Esophagus (tissue), 2 donors: ENCODE results near the gene DHH. TPM values are rescaled to one million over a fixed set of nuclear protein-coding genes. Genes with fewer than 3 reads are reported as not detected.

Experiments
- H3K27ac ChIP-seq, 2 donors: one replicate each; pipeline ENCODE4 v1.5.1; 2013; ENCODE audit warnings: low read depth in 2 of 2, mild to moderate bottlenecking in 2 of 2, inconsistent platforms in 1 of 2, low read length in 1 of 2, moderate library complexity in 1 of 2
- H3K27me3 ChIP-seq, 2 donors: one replicate each; pipeline ENCODE4 v1.6.1; 2013; ENCODE audit warnings: low read length in 2 of 2, control low read depth in 1 of 2, mild to moderate bottlenecking in 1 of 2; ENCODE audit not compliant: insufficient read depth in 2 of 2, control insufficient read depth in 1 of 2
- H3K36me3 ChIP-seq, 2 donors: one replicate each; pipeline ENCODE4 v1.6.1; 2013; ENCODE audit warnings: low read length in 1 of 2; ENCODE audit not compliant: control insufficient read depth in 2 of 2, insufficient read depth in 2 of 2
- H3K4me1 ChIP-seq, 2 donors: one replicate each; pipeline ENCODE4 v1.6.1; 2013; ENCODE audit warnings: low read length in 1 of 2; ENCODE audit not compliant: control insufficient read depth in 2 of 2, insufficient read depth in 2 of 2
- H3K4me3 ChIP-seq, 2 donors: one replicate each; pipeline ENCODE4 v1.5.1; 2013; ENCODE audit warnings: low read length in 2 of 2, mild to moderate bottlenecking in 2 of 2, low read depth in 1 of 2, moderate library complexity in 1 of 2
- H3K9me3 ChIP-seq, 2 donors: one replicate each; pipeline ENCODE4 v1.6.1; 2013; ENCODE audit warnings: mild to moderate bottlenecking in 2 of 2, low read depth in 1 of 2, low read length in 1 of 2, moderate library complexity in 1 of 2; ENCODE audit not compliant: control insufficient read depth in 2 of 2, insufficient read depth in 1 of 2
- WGBS, 2 donors: extraction: QIAGEN DNeasy Blood & Tissue Kit; methylation state at CpG; one replicate each; pipeline ENCODE4 v1.1.7; 2013; 5-methylcytosine and 5-hydroxymethylcytosine counted together
- polyA plus RNA-seq, 2 donors: library from polyadenylated mRNA; stranded (reverse); fragments of 200-250 nt; gene quantifications; one replicate each; pipeline ENCODE4 v1.2.3, GENCODE V29; 2013
- donor health status: healthy with polysubstance abuse.
- donor health status: Bipolar disorder and iron deficiency.

DHH gene
- polyA plus RNA-seq, 2 donors = 0.06 to 0.21 TPM

GRCh38 chr12:49109641-49110463, 15.3 kb upstream of the DHH start:
- Histone ChIP-seq H3K36me3 (peaks cover 0 to 12% of the 10 kb centered on the region in 2 donors), H3K27me3 (no peaks in the 10 kb centered on the region), H3K9me3 (no peaks in the 10 kb centered on the region), H3K4me1 (peaks cover 10 to 19% of the 10 kb centered on the region in 2 donors), H3K4me3 (peak overlapping the region; percentile 82 to 90), H3K27ac (peak overlapping the region; percentile 93 to 97)
- 4 to 6% methylated on average over 30 to 33 of the region's 33 CpGs for WGBS, 2 donors

DNA sequence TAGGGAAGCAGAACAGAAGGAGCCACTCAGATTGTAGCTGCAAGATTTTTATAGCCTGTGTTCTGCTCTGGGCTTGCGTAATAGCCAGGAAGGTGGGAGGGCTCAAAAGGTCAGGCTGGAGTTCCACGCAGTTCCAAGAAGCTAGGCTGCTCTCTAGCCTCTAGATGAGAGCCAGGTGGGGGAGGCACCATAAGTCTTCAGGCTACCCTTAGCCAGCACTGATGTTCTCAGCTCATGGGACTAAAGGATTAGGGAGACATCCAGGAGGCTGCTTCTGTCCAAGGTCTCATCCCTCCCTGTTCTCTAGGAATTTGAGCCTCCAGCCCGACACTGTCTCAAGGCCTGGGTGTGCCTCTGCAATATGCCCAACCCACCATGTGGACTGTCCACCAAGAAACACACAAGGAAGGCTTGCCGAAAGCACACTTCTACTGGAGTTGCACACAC, 14.4 kb upstream of the DHH start:
- Histone ChIP-seq H3K9me3 (no peaks in the 10 kb centered on the region), H3K36me3 (peaks cover 0 to 17% of the 10 kb centered on the region in 2 donors), H3K4me1 (peaks cover 10 to 23% of the 10 kb centered on the region in 2 donors), H3K27ac (peak overlapping the region; percentile 93 to 97), H3K4me3 (peak overlapping the region; percentile 3 to 82), H3K27me3 (no peaks in the 10 kb centered on the region)
- WGBS, 2 donors = 21 to 38% methylated on average over 4 of the region's 4 CpGs

DNA sequence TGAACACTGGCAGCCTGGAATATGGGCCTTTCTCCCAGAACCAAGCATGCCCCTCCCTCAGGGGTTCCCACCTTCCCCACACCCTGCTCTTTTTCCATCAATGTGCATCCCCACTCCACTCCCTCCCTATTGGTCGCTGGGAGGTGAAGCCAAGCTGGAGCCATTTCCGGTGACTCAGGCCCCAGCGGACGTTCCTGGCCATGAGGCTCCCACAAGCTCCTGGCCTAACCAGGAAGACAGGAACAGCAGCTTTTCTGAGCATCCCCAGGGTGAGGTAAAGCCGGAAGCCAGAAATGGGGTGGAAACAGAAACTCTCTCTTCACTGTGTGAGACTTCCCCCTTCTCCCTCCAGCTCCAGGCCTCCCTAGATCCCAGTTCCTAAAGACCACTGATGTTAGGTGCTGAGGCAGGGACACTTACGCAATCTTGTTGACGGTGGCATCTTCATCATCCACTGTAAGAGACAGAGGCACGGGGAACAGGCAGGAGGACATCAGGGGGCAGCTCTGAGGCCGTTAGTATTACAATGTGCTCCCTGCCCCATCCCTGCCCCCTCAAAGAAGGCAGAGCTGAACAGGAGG, 11.0 kb upstream of the DHH start:
- WGBS, 2 donors = 58 to 71% methylated on average over 9 of the region's 9 CpGs
- no peak overlapping the region for H3K4me3 ChIP-seq
- H3K4me1 ChIP-seq = peaks cover 10 to 23% of the 10 kb centered on the region in 2 donors
- peak overlapping the region; percentile 51 to 90 for H3K27ac ChIP-seq
- H3K27me3 ChIP-seq = no peaks in the 10 kb centered on the region
- peaks cover 19 to 42% of the 10 kb centered on the region in 2 donors for H3K36me3 ChIP-seq
- H3K9me3 ChIP-seq = peaks cover 0 to 2% of the 10 kb centered on the region in 2 donors

DNA sequence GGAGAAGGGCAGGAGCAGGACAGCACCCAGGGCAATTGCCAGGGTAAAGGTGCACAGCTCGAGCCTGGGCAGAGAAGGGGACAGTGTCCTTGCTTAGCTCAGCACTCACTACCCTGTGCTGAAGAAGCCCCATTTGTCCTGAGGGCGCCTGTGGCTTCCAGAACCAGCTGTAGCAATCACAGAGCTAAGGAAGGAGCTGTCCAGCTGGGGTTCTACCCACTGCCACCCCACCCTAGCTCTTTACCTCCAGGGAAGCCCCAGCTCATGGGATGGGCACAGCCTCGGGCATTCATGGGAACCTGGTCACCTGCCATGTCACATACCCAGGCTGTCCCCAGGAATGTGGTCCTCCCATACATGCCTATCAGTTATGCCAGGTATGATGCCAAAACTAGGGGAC, 10.2 kb upstream of the DHH start:
- H3K36me3 ChIP-seq = peaks cover 19 to 46% of the 10 kb centered on the region in 2 donors
- peaks cover 0 to 2% of the 10 kb centered on the region in 2 donors for H3K9me3 ChIP-seq
- H3K4me3 ChIP-seq = no peak overlapping the region
- peaks cover 10 to 23% of the 10 kb centered on the region in 2 donors for H3K4me1 ChIP-seq
- 67 to 75% methylated on average over 3 of the region's 3 CpGs for WGBS, 2 donors
- peak overlapping the region in 1 of 2 donors; percentile 90 for H3K27ac ChIP-seq
- no peaks in the 10 kb centered on the region for H3K27me3 ChIP-seq

- no peaks in the 10 kb centered on the region for H3K27me3 ChIP-seq
- peaks cover under 1 to 10% of the 10 kb centered on the region in 2 donors for H3K4me1 ChIP-seq
- H3K36me3 ChIP-seq = peaks cover 26 to 47% of the 10 kb centered on the region in 2 donors
- H3K9me3 ChIP-seq = peaks cover 0 to 2% of the 10 kb centered on the region in 2 donors
- WGBS, 2 donors = 84 to 94% methylated on average over 6 of the region's 6 CpGs
- H3K4me3 ChIP-seq = no peak overlapping the region
- no peak overlapping the region for H3K27ac ChIP-seq
Measured at GRCh38 chr12:49100380-49100779, 5.8 kb upstream of the DHH start.

DNA sequence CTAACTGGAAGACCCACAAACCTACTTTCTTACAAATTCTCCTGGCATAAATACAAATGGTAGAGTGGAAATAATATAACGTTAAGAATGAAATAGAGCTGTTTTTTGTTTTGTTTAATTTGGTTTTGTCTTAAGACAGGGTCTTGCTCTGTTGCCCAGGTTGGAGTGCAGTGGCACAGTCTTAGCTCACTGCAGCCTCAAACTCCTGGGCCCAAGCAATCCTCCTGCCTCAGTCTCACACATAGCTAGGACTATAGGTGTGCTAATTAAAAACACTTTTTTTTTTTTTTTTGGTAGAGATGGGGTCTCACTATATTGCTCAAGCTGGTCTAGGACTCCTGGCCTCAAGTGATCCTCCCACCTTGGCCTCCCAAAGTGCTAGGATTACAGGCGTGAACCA, 4.1 kb upstream of the DHH start:
- H3K27me3 ChIP-seq = peaks cover 0 to 11% of the 10 kb centered on the region in 2 donors
- peaks cover 0 to 2% of the 10 kb centered on the region in 2 donors for H3K9me3 ChIP-seq
- H3K27ac ChIP-seq = no peak overlapping the region
- H3K4me3 ChIP-seq = no peak overlapping the region
- H3K4me1 ChIP-seq = peaks cover 2 to 6% of the 10 kb centered on the region in 2 donors
- peaks cover 26 to 36% of the 10 kb centered on the region in 2 donors for H3K36me3 ChIP-seq
- 89 to 90% methylated on average over 2 of the region's 2 CpGs for WGBS, 2 donors

- 57 to 65% methylated on average over 4 of the region's 4 CpGs for WGBS, 2 donors
- Histone ChIP-seq H3K4me1 (peaks cover 2 to 6% of the 10 kb centered on the region in 2 donors), H3K27me3 (peaks cover 0 to 11% of the 10 kb centered on the region in 2 donors), H3K27ac (no peak overlapping the region), H3K9me3 (peaks cover 0 to 2% of the 10 kb centered on the region in 2 donors), H3K36me3 (peaks cover 25 to 31% of the 10 kb centered on the region in 2 donors), H3K4me3 (no peak overlapping the region)
Measured at GRCh38 chr12:49098035-49098451, 3.4 kb upstream of the DHH start.

GRCh38 chr12:49097381-49097780, 2.8 kb upstream of the DHH start:
- H3K27ac ChIP-seq = no peak overlapping the region
- no peak overlapping the region for H3K4me3 ChIP-seq
- WGBS, 2 donors = 84 to 85% methylated on average over 3 of the region's 3 CpGs

DNA sequence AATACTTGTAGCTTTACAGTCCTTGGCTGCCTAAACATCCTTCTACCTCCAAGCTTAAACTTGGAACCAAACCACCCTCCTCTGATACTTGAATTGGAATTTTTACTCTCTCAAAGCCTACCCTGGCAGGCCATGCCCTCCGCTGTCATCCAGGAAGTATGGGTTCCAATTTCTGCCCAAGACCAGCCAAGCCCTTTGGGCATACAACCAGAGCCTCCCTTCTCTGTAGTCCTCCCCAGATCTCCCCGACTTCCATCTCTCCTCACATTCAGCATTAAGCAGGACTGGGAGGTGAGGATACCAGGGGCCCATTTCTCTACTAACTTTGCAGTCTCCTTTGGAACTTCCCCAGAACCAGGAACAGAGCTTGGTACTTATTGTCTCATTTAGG, 369 bp upstream of the DHH start:
- Histone ChIP-seq H3K36me3 (peaks cover 7 to 8% of the 10 kb centered on the region in 2 donors), H3K4me3 (no peak overlapping the region), H3K27ac (no peak overlapping the region), H3K27me3 (peaks cover 9 to 23% of the 10 kb centered on the region in 2 donors), H3K9me3 (no peaks in the 10 kb centered on the region), H3K4me1 (peaks cover 16 to 17% of the 10 kb centered on the region in 2 donors)
- WGBS, 2 donors = 47 to 59% methylated on average over 2 of the region's 2 CpGs

More at GRCh38 chr12:49097381-49097780, 2.8 kb upstream of the DHH start:
- Histone ChIP-seq H3K4me1 (peaks cover 2 to 6% of the 10 kb centered on the region in 2 donors), H3K27me3 (peaks cover 0 to 11% of the 10 kb centered on the region in 2 donors), H3K36me3 (peaks cover 18 to 25% of the 10 kb centered on the region in 2 donors), H3K9me3 (peaks cover 0 to 2% of the 10 kb centered on the region in 2 donors)
